Trophoblast cell (in vitro differentiated cells and primary cell): ENCODE measurements around the gene FAM47E.

Experiments
- DNase-seq, 2 donors: peaks; one replicate each; pipeline ENCODE4 v3.0.0-alpha.2; 2016
- H2AFZ ChIP-seq: 2 replicates; pipeline ENCODE4 v1.6.1; 2013; ENCODE audit warnings: low read length, moderate library complexity, mild to moderate bottlenecking; ENCODE audit not compliant: insufficient read depth, poor library complexity
- H2AK5ac ChIP-seq: 2 replicates; pipeline ENCODE4 v1.6.1; 2013; ENCODE audit warnings: mild to moderate bottlenecking, low read length
- H2BK120ac ChIP-seq: 2 replicates; pipeline ENCODE4 v1.6.1; 2013; ENCODE audit warnings: low read length, mild to moderate bottlenecking, moderate library complexity; ENCODE audit not compliant: insufficient read depth, poor library complexity
- H2BK12ac ChIP-seq: 2 replicates; pipeline ENCODE4 v1.6.1; 2013; ENCODE audit warnings: mild to moderate bottlenecking, low read length, moderate library complexity
- H2BK5ac ChIP-seq: 2 replicates; pipeline ENCODE4 v1.6.1; 2013; ENCODE audit warnings: low read length, low read depth, moderate library complexity, mild to moderate bottlenecking; ENCODE audit not compliant: poor library complexity
- H3K14ac ChIP-seq: 2 replicates; pipeline ENCODE4 v1.6.1; 2013; ENCODE audit warnings: mild to moderate bottlenecking, low read length
- H3K18ac ChIP-seq: 2 replicates; pipeline ENCODE4 v1.6.1; 2013; ENCODE audit warnings: mild to moderate bottlenecking, low read length
- H3K23ac ChIP-seq: 2 replicates; pipeline ENCODE4 v1.6.1; 2013; ENCODE audit warnings: low read length
- H3K27ac ChIP-seq: 2 replicates; pipeline ENCODE4 v1.5.1; 2013; ENCODE audit warnings: low read depth, mild to moderate bottlenecking, inconsistent platforms, low read length, moderate library complexity
- H3K27me3 ChIP-seq: 2 replicates; pipeline ENCODE4 v1.6.1; 2013; ENCODE audit warnings: inconsistent platforms, mild to moderate bottlenecking, low read length, moderate library complexity; ENCODE audit not compliant: insufficient read depth
- H3K36me3 ChIP-seq, 2 experiments: 1 replicate in 1 of 2; 2 replicates in 1 of 2; pipeline ENCODE4 v1.6.1; 2013; ENCODE audit warnings: low read length in 2 of 2, mild to moderate bottlenecking in 2 of 2, moderate library complexity in 1 of 2; ENCODE audit not compliant: insufficient read depth in 2 of 2, control insufficient read depth in 1 of 2
- H3K4ac ChIP-seq: 2 replicates; pipeline ENCODE4 v1.6.1; 2013; ENCODE audit warnings: low read depth, mild to moderate bottlenecking, low read length, moderate library complexity
- H3K4me1 ChIP-seq, 2 experiments: 1 replicate in 1 of 2; 2 replicates in 1 of 2; pipeline ENCODE4 v1.6.1; 2013; ENCODE audit warnings: low read length in 2 of 2, mild to moderate bottlenecking in 2 of 2, moderate library complexity in 1 of 2; ENCODE audit not compliant: insufficient read depth in 2 of 2, control insufficient read depth in 1 of 2
- H3K4me2 ChIP-seq: 2 replicates; pipeline ENCODE4 v1.6.1; 2013; ENCODE audit warnings: inconsistent platforms, mild to moderate bottlenecking, low read length, moderate library complexity
- H3K4me3 ChIP-seq: 2 replicates; pipeline ENCODE4 v1.5.1; 2013; ENCODE audit warnings: mild to moderate bottlenecking, low read depth, low read length, inconsistent platforms
- H3K79me1 ChIP-seq: one replicate; pipeline ENCODE4 v1.6.1; 2013; ENCODE audit warnings: low read length
- H3K79me2 ChIP-seq: 2 replicates; pipeline ENCODE4 v1.6.1; 2013; ENCODE audit warnings: low read length, mild to moderate bottlenecking; ENCODE audit not compliant: control insufficient read depth, insufficient read depth, poor library complexity
- H3K9ac ChIP-seq: 2 replicates; pipeline ENCODE4 v1.6.1; 2013; ENCODE audit warnings: mild to moderate bottlenecking, low read length
- H3K9me3 ChIP-seq: 2 replicates; pipeline ENCODE4 v1.6.1; 2013; ENCODE audit warnings: low read depth, mild to moderate bottlenecking, control low read depth, inconsistent platforms, low read length; ENCODE audit not compliant: insufficient read depth
- H4K12ac ChIP-seq: 2 replicates; pipeline ENCODE4 v1.6.1; 2013; ENCODE audit warnings: low read depth, mild to moderate bottlenecking, low read length, moderate library complexity
- H4K8ac ChIP-seq: 2 replicates; pipeline ENCODE4 v1.6.1; 2013; ENCODE audit warnings: low read depth, mild to moderate bottlenecking, low read length, moderate library complexity
- H4K91ac ChIP-seq: one replicate; pipeline ENCODE4 v1.6.1; 2013; ENCODE audit warnings: low read depth, mild to moderate bottlenecking, low read length, moderate library complexity

The FAM47E gene

GRCh38 chr4:76326515-76326914 is 75.0 kb downstream of the FAM47E start:
- no peak overlapping the region for H2AFZ ChIP-seq
- no peak overlapping the region for H3K4ac ChIP-seq
- no peak overlapping the region for H3K18ac ChIP-seq
- no peak overlapping the region for H3K4me3 ChIP-seq
- no peak overlapping the region for H3K23ac ChIP-seq
- H2AK5ac ChIP-seq, result no peak overlapping the region
- H3K9ac ChIP-seq, result no peak overlapping the region
- no peak overlapping the region for H4K91ac ChIP-seq
- no peak overlapping the region for H2BK5ac ChIP-seq
- H3K27me3 ChIP-seq, result no peaks in the 10 kb centered on the region
- no peaks in the 10 kb centered on the region for H3K4me1 ChIP-seq
- H2BK120ac ChIP-seq, result no peak overlapping the region
- H3K14ac ChIP-seq, result no peak overlapping the region
- no peak overlapping the region for H4K8ac ChIP-seq
- no peak overlapping the region for H3K27ac ChIP-seq
- H3K79me2 ChIP-seq, result no peaks in the 10 kb centered on the region
- no peaks in the 10 kb centered on the region for H3K79me1 ChIP-seq
- H4K12ac ChIP-seq, result no peak overlapping the region
- H3K36me3 ChIP-seq, result no peaks in the 10 kb centered on the region
- no peak for DNase-seq
- H2BK12ac ChIP-seq, result no peak overlapping the region
- H3K9me3 ChIP-seq, result peaks cover 3% of the 10 kb centered on the region
- H3K4me2 ChIP-seq, result no peak overlapping the region
